Inferior parietal cortex (tissue), 1 donor: ENCODE data around the gene NTMT1.

Source experiments
- DNase-seq: peaks from one replicate; pipeline ENCODE4 v3.0.0-alpha.2; 2016; ENCODE audit errors: extremely low spot score

The NTMT1 gene

GRCh38 chr9:129597355-129598088 lies 28.4 kb upstream of the NTMT1 start:
- no peak for DNase-seq

- no peak for DNase-seq
Measured at GRCh38 chr9:129598089-129598596, 27.8 kb upstream of the NTMT1 start.

- no peak for DNase-seq
Measured at GRCh38 chr9:129601082-129601674, 24.8 kb upstream of the NTMT1 start.

- no peak for DNase-seq
Measured at GRCh38 chr9:129602598-129603415, 23.2 kb upstream of the NTMT1 start.

- DNase-seq, result no peak
Measured at GRCh38 chr9:129604056-129604765, 21.8 kb upstream of the NTMT1 start.

- no peak for DNase-seq
Measured at GRCh38 chr9:129604766-129605163, 21.2 kb upstream of the NTMT1 start.

GRCh38 chr9:129606161-129607026 lies 19.6 kb upstream of the NTMT1 start:
- no peak for DNase-seq

GRCh38 chr9:129607027-129607387 lies 19.0 kb upstream of the NTMT1 start:
- no peak for DNase-seq

GRCh38 chr9:129608561-129609481 lies 17.1 kb upstream of the NTMT1 start:
- no peak for DNase-seq

- DNase-seq, result no peak
Measured at GRCh38 chr9:129609486-129610212, 16.3 kb upstream of the NTMT1 start.

GRCh38 chr9:129610213-129610472 lies 15.8 kb upstream of the NTMT1 start:
- DNase-seq, result no peak

- no peak for DNase-seq
Measured at GRCh38 chr9:129610473-129611306, 15.3 kb upstream of the NTMT1 start.

- no peak for DNase-seq
Measured at GRCh38 chr9:129611307-129611800, 14.6 kb upstream of the NTMT1 start.

GRCh38 chr9:129612123-129612522 lies 13.8 kb upstream of the NTMT1 start:
- no peak for DNase-seq

- no peak for DNase-seq
Measured at GRCh38 chr9:129612815-129613519, 13.0 kb upstream of the NTMT1 start.

- DNase-seq, result peak; percentile 73
Measured at GRCh38 chr9:129613520-129614175, 12.3 kb upstream of the NTMT1 start.

GRCh38 chr9:129614932-129615331 lies 11.0 kb upstream of the NTMT1 start:
- DNase-seq, result no peak
